Cerebellar nuclear complex (tissue), 1 donor: ENCODE data around the gene EGFL7.

ENCODE experiments used
- DNase-seq, 2 experiments: peaks; one replicate each; lab custom pipeline; 2025; lab: John Stamatoyannopoulos, UW

EGFL7 gene

DNA sequence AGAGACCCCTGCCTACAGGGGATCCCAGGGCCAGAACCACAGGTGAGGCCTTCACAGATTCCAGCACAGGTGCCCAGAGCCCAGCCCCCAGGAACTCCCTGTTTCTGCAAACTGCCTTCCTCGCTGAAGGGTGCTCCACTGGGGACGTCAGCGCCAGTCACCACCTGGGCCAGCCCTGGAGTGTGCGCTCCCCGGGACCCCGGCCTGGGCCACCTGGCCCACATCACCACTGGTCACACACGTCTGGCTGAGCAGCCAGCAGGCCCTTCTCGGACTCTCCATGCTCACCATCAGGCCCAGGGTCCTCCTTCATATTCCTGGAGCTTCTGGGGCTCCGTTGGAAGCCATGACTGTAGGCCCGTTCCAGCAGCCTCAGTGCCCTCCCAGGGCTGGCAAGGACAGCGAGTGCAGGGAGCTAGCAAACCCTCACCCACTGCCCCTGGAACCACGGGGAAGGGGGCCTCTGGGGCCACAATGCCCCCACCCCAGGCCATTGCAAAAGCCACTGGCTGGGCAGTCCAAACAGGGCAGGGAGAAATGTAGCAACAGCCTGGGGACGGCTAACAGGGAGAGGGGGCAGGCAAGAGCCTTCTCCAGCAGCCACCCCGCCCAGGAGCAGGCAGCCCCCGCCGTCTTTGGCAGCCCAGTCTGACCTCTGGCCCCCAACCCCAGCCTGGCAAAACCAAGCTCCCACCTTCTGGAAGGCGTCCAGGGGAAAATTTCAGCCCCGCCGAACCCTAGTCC is 23.2 kb downstream of the EGFL7 start:
- DNase-seq, result no peak

GRCh38 chr9:136686534-136686793 is 23.7 kb downstream of the EGFL7 start:
- DNase-seq, result no peak

DNA sequence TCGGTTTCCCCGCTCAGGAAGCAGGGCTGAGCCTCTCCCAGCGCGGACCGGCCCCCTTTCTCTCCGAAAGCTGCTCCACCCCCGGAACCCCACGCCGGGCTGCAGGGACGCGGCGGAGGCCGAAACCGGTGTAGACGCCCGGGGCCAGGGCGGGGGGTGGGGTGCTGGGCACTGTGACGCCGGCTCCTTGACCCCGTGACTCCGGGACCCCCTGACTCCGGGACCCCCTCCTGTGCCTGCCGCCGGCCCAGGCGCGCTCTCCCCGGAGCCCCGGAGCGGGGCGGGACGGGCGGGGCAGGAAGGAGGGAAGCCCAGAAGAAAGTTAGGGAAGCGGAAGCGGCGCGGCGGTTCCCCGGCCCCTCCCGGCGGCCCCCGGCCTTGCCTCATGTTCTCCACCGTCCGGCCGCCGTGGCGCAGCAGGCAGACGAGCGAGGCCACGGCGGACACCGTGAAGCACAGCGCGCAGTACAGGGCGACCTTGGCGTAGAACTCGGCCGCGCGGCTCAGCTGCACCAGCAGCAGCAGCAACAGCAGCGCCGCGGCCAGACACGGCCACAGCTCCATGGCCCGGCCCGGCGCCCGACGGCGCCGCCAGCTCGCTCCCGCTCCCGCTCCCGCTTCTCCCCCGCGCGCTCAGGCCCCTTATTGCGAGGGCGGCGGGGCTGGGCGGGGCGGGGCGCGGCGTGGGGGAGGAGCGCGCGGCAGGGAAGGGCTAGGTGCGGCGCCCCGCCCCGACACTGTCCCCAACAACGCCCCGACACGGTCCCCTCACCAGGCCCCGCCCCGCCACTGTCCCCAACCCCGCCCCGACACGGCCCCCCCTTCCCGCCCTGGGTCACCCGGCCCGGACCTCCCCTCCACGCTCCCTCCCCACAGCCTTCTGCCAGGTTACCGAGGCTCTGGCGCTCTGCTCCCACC is 24.3 kb downstream of the EGFL7 start, which contains the start of gene AGPAT2:
Gene AGPAT2, minus strand, starts transcription at position 664 of the 918 bp plus-strand sequence. Its CDS starts 100 bp downstream, at position 564.
- DNase-seq, result no peak

DNA sequence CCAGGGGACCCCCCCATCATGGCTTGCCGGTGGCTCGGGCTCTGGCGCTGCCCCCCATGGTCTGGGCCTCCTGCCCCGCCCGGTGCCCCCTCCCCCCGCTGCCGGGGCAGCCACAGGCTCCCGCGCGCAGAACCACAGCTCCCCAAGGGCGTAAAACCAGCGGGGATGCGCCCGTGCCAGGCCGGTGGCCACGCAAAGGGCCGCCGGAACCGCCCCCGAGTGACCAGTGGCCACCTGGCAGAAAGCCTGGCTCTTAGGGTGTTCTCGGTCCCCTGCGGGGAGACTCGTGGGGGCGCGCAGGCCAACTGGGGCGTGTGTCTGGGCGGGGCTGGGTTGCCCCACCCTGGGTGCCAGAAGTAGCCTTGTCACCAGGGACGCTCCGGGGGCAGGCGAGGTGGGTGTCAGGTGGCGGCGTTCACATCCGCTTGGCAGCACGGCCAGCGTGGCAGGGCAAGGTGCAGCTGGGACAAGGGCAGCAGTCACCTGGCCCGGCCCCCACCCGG is 25.1 kb downstream of the EGFL7 start:
- no peak for DNase-seq

GRCh38 chr9:136688274-136689107 is 25.8 kb downstream of the EGFL7 start:
- DNase-seq, result no peak

DNA sequence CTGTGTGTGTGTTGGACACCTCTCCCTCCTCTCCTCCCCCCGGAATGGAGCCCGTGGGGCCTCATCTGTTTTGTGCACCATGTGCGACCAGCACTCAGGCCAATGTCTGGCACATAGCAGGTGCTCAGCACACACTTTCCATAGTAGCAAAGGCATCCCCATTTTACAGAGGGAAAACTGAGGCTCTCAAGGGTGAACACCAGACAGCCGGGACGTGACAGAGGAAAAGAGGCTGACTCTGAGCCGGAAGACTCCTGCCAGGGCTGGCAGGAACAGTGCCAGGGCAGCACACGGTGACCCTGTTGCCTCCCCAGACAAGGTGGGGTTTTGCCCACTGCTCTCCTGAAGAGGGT is 26.4 kb downstream of the EGFL7 start:
- DNase-seq, result no peak

GRCh38 chr9:136690104-136690805 is 27.5 kb downstream of the EGFL7 start:
- no peak for DNase-seq

DNA sequence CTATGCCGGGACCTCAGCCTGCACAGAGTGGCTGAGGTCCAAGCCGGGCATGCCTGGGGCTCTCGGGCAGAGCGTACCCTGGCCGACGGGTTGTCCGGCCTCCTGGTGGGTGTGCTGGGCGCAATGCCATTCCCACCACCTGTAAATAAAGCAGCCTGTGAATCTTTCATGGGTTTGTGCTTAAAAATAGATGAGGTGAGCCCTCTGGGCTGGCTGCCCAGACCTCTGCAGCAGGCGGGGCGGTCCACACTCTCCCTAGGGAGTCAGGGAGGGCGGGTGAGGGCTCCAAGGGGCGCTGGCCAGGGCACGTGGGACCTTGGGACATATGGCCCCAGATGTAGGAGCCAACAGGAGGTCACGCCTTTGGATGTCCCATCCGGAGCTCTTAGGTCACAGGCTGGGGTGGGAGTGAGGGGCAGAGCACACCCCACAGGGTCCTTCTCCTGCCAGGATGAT is 28.1 kb downstream of the EGFL7 start:
- no peak for DNase-seq

DNA sequence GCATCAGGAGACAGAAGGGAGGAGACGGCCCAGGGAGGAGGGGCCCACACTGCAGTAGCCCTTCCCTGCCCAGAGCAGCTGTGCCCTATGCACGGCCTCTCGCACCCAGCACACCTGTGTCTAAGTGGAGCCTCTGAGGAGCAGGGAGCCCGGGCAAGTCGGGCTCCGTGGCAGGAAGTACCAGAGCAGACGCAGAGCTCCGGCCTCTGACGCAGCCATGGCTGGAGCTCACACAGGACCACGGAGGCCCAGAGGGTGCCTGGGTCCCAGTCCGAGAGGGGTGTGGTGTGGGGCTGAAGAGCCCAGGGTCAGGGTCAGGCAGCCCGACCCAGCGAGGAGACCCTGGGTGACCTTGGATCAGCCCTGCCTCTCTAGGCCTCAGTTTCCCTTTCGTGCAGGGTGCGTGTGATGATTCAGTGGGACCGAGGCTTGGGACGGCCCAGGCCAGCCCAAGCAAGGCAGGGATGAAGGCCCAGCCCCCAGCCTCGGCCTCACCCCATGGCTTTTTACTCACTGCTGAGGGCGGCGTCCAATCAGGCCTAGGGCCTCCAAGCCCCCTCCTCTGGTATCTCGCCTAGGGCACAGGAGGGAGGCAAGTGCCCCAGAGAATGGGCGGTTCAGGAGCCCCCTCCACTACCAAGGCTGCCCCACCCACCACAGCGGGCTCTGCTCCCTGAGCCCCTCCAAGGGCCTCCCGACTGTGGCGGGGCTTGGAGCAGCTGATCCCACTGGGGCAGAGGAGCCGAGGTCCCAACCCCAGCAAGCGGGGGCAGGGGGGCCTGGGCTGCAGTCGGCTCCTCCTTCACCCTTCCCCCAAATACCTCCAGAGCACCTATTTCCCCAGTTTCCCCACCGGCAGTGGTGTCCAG is 28.8 kb downstream of the EGFL7 start:
- no peak for DNase-seq

DNA sequence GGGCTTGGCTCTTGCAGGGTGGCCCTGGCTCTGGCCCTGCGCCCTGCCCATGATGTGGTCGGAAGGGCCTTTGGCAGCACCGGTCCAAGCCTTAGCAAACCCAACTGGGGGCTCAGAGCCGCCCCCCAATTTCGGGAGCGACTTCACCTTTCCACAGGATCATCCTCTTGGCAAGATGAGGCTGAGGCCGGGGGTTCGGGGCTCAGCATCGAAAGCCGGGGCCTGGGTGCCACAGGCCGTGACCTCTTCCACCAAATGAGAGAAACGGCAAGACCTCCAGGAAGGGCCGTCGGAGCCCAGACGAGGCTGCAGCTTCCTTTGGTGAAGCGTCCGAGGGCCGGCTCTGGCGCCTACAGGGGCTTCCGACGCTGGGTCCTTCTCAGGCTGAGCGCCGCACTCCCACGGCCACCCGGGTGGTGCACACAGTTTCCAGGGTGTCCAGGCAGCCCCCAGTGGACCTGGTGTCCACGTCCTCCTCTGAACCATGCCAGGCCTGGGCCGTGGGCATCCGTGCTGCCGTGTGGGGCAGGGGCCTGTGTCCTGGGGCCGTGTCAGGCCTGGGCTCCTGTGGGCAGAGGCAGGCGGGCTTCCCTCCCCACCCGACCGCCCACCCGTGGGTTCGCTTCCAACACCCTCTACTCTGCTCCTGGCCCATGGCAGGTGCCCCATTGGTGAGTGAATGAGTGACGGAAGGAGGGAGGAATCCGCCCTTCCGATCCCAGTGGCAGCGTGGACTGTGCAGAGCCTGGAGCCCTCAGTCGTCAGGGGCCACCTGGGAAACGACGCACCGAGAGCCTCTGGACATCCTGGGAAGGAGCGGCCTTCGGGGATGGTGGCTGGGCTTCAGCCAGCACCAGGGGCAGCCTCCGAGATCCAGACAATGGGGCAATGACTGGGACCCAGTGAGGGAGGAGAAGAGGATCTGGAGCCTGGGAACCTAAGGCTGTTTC is 29.7 kb downstream of the EGFL7 start:
- no peak for DNase-seq

GRCh38 chr9:136693135-136693489 is 30.4 kb downstream of the EGFL7 start:
- no peak for DNase-seq

- no peak for DNase-seq
Observed at GRCh38 chr9:136693490-136694162, 30.9 kb downstream of the EGFL7 start.

DNA sequence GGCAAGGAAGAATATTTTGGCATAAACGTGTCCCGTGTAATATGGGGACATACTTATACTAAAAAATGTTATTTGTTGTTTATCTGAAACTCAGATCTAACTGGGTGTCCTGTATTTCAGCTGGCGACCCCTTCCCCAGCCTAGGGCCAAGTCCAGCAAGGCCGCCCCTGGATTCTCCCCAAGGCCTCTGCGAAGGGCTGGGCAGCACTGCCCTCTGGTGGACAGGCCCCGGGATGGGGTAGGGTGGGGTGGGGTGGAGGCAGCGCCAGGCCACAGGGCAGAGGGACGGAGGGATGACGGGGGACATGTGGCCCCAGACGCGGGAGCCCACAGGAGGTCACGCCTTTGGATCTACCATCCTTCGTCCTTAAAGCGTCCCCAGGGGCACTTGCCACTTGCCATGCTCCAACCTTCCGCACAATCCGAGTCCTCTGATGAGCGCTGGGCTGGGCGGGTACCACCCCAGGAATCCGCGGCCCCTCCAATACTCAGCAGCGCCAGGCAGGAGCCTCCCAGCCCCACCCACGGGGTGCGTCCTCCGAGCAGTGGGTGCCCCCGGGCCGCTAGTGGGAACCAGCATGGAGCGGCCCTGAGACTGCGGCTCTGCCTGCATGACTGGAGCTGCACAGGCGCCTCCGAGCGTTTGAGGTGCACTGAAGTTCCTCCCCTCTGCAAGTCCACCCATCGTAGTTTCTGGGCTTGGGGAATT is 31.6 kb downstream of the EGFL7 start:
- no peak for DNase-seq

DNA sequence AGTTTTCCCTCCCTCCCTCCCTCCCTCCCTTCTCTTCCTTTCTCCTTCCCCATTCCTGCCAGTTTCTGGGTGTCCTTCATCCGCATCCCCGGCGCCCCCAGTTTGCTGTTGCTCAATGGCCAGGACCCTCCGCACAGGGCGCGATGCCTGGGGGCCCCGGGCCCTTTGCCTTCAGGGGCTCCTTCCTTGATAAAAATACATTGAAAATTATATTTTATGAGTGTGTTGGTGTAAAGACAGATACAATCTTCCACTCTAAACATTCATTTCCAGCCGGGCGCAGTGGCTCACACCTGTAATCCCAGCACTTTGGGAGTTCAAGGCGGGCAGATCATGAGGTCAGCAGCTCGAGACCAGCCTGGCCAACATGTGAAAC is 32.1 kb downstream of the EGFL7 start:
- DNase-seq, result no peak

DNA sequence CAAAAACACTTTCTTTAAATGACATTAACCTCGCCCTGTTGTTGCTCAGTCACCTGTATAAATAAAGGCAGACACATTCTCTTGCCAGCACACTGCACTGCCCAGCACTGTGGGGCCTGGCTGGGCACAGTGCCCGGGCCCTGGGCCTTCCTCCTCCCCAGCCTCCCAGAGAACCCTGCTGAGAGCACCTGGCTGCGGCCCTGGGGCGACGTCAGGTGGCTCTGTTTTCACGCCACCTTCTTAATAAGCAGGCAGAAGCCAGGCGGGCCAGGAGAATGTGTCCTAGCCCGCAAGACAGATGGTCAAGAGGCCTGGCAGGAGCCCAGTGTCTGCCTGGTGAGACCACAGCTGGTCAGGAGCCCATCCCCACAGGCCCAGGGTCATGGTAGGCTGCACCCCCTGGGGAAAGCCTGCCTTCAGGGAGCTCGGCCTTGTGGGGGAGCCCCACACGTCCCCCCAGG is 32.7 kb downstream of the EGFL7 start:
- DNase-seq, result peak in 1 of 2 experiments; percentile 29

DNA sequence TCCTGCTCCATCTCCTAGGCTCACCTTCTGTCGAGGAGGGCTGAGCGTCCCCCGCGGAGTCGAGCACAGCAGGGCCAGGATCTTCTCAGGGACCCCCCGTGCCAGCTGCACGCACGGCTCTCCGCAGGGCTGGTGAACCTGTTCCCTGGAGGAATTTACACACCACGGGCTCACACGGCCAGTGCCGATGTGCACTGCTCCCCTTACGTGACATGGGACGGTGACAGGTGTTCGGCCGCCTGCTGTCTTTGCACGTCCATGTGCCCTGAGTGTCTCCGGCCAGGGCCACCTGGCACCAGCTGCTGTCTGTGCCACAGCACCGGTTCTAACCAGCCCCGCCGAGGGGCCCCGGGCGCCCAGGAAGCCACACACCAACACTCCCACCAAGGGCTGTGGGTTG is 33.2 kb downstream of the EGFL7 start:
- no peak for DNase-seq

DNA sequence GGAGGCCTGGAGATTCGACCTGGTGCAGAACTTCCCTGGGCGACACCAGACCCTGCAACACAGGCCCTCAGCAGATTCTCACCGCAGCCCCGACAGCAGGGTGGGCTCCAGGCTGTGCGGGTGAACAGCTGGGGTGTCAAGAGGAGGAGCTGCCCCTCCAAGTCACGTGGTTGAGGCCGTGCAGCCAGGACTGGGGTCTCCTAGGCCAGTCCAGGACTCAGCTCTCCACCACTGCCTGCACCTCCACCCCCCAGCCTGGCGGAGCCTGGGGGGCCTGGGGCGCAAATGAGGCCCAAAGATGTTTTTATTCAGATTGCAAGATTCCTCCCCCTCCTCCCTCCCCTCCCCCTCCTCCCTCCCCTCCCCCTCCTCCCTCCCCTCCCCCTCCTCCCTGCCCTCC is 33.8 kb downstream of the EGFL7 start:
- DNase-seq, result no peak

GRCh38 chr9:136697146-136697820 is 34.6 kb downstream of the EGFL7 start:
- no peak for DNase-seq
